ENCODE measurements around the gene ULK2. TPM values are rescaled to one million over a fixed set of nuclear protein-coding genes. Genes with fewer than 3 reads are reported as not detected.

The ULK2 gene
- polyA plus RNA-seq, 1 donor from 2014 or later, result 55.1 TPM

DNA sequence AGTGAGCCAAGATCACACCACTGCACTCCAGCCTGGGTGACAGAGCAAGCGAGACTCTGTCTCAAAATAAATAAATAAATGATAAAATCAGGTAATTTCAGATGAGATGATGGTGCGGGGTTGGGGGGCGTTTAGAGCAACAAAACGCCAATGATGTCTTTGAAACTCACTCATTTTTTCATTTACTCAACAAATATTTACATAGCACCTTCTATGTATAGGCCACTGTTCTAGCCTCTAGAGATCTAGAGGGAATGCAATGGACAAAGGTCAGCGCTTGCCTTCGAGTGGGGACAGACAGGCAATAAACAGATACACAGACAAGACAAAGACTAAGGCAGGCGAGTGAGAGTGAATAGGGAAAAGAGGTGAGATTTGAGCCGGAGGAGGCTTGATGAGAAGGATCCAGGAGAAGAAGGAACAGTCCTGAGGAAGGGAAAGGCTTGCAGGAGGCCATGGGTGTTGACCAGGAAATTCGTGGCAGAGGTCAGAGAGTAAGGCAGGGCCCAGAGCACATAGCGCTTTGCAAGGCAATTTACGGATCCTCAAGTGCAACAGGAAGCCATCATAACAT is 133.7 kb downstream of the ULK2 start:
- TF ChIP-seq SMC3 (conservative IDR thresholded peaks at IDR 0.05; ENCODE audit: poor library complexity) (no peak), POLR2AphosphoS5 (IDR thresholded peaks at IDR 0.05) (no peak), EP300 (conservative IDR thresholded peaks at IDR 0.05; ENCODE audit: poor library complexity, severe bottlenecking) (no peak), EZH2 (IDR thresholded peaks at IDR 0.05; ENCODE audit: borderline replicate concordance, insufficient read depth, low read length, poor library complexity, severe bottlenecking) (no peak), MXI1 (conservative IDR thresholded peaks at IDR 0.05; ENCODE audit: poor library complexity, severe bottlenecking) (no peak), RAD21 (conservative IDR thresholded peaks at IDR 0.05) (no peak), TAF1 (IDR thresholded peaks at IDR 0.05; ENCODE audit: low read depth) (no peak)
- TF ChIP-seq, protein P1, sequence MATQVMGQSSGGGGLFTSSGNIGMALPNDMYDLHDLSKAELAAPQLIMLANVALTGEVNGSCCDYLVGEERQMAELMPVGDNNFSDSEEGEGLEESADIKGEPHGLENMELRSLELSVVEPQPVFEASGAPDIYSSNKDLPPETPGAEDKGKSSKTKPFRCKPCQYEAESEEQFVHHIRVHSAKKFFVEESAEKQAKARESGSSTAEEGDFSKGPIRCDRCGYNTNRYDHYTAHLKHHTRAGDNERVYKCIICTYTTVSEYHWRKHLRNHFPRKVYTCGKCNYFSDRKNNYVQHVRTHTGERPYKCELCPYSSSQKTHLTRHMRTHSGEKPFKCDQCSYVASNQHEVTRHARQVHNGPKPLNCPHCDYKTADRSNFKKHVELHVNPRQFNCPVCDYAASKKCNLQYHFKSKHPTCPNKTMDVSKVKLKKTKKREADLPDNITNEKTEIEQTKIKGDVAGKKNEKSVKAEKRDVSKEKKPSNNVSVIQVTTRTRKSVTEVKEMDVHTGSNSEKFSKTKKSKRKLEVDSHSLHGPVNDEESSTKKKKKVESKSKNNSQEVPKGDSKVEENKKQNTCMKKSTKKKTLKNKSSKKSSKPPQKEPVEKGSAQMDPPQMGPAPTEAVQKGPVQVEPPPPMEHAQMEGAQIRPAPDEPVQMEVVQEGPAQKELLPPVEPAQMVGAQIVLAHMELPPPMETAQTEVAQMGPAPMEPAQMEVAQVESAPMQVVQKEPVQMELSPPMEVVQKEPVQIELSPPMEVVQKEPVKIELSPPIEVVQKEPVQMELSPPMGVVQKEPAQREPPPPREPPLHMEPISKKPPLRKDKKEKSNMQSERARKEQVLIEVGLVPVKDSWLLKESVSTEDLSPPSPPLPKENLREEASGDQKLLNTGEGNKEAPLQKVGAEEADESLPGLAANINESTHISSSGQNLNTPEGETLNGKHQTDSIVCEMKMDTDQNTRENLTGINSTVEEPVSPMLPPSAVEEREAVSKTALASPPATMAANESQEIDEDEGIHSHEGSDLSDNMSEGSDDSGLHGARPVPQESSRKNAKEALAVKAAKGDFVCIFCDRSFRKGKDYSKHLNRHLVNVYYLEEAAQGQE (IDR thresholded peaks at IDR 0.05; ENCODE audit: borderline replicate concordance), result no peak
- TF ChIP-seq, protein P2, sequence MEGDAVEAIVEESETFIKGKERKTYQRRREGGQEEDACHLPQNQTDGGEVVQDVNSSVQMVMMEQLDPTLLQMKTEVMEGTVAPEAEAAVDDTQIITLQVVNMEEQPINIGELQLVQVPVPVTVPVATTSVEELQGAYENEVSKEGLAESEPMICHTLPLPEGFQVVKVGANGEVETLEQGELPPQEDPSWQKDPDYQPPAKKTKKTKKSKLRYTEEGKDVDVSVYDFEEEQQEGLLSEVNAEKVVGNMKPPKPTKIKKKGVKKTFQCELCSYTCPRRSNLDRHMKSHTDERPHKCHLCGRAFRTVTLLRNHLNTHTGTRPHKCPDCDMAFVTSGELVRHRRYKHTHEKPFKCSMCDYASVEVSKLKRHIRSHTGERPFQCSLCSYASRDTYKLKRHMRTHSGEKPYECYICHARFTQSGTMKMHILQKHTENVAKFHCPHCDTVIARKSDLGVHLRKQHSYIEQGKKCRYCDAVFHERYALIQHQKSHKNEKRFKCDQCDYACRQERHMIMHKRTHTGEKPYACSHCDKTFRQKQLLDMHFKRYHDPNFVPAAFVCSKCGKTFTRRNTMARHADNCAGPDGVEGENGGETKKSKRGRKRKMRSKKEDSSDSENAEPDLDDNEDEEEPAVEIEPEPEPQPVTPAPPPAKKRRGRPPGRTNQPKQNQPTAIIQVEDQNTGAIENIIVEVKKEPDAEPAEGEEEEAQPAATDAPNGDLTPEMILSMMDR (IDR thresholded peaks at IDR 0.05; ENCODE audit: poor library complexity, severe bottlenecking), result no peak
- Histone ChIP-seq H3K27ac (ENCODE audit: low read length) (no peak overlapping the region), H4K20me1 (ENCODE audit: insufficient read depth) (no peaks in the 10 kb centered on the region), H3K9me2 (ENCODE audit: insufficient read depth, low read length) (no peaks in the 10 kb centered on the region), H3K4me2 (ENCODE audit: low read length) (no peak overlapping the region), H3K36me3 (ENCODE audit: insufficient read depth, low read length) (no peaks in the 10 kb centered on the region), H3K79me2 (replicated peaks; ENCODE audit: insufficient read depth, low read length) (no peaks in the 10 kb centered on the region), H2AFZ (ENCODE audit: low read depth, low read length) (no peak overlapping the region), H3K4me3 (ENCODE audit: low read length) (no peak overlapping the region), H3K9ac (ENCODE audit: low read length) (no peak overlapping the region), H3K9me3 (ENCODE audit: low read length) (no peaks in the 10 kb centered on the region), H3K27me3 (ENCODE audit: insufficient read depth, low read depth, low read length) (no peaks in the 10 kb centered on the region), H3F3A (ENCODE audit: insufficient read depth, low read length, poor library complexity, severe bottlenecking) (no peaks in the 10 kb centered on the region)

DNA sequence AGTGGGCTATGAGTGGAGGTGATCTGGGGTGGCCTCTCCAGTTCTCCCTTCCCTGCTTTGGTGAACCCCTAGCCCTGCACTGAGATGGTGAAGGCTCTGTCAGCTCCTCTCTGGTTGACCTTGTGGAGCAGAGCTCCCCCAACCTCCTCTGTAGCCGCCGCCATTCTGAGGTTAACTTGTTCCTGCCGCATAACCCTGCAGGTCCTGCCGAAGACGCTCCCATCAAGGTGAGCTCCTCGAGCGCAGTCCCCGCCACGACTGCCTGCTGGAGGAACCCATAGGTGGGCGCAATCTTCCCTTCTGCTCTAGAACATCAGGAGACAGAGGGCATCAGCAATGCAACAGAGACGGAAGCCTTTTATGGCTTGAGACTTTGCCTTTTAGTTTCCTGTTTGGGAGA is 136.1 kb downstream of the ULK2 start:
- no peaks in the 10 kb centered on the region for H4K20me1 ChIP-seq (ENCODE audit: insufficient read depth)
- H3F3A ChIP-seq (ENCODE audit: insufficient read depth, low read length, poor library complexity, severe bottlenecking), result no peaks in the 10 kb centered on the region
- H3K27ac ChIP-seq (ENCODE audit: low read length), result no peak overlapping the region
- no peak for TF ChIP-seq EP300 (conservative IDR thresholded peaks at IDR 0.05; ENCODE audit: poor library complexity, severe bottlenecking)
- TF ChIP-seq EZH2 (IDR thresholded peaks at IDR 0.05; ENCODE audit: borderline replicate concordance, insufficient read depth, low read length, poor library complexity, severe bottlenecking), result no peak
- TF ChIP-seq, protein P2 (IDR thresholded peaks at IDR 0.05; ENCODE audit: poor library complexity, severe bottlenecking), result no peak
- no peak for TF ChIP-seq MXI1 (conservative IDR thresholded peaks at IDR 0.05; ENCODE audit: poor library complexity, severe bottlenecking)
- no peak for TF ChIP-seq TAF1 (IDR thresholded peaks at IDR 0.05; ENCODE audit: low read depth)
- no peak for TF ChIP-seq SMC3 (conservative IDR thresholded peaks at IDR 0.05; ENCODE audit: poor library complexity)
- TF ChIP-seq, protein P1 (IDR thresholded peaks at IDR 0.05; ENCODE audit: borderline replicate concordance), result no peak
- TF ChIP-seq POLR2AphosphoS5 (IDR thresholded peaks at IDR 0.05), result no peak
- no peak for TF ChIP-seq RAD21 (conservative IDR thresholded peaks at IDR 0.05)
- H3K4me2 ChIP-seq (ENCODE audit: low read length), result no peak overlapping the region
- no peak overlapping the region for H3K9ac ChIP-seq (ENCODE audit: low read length)
- H3K79me2 ChIP-seq (replicated peaks; ENCODE audit: insufficient read depth, low read length), result no peaks in the 10 kb centered on the region
- H3K36me3 ChIP-seq (ENCODE audit: insufficient read depth, low read length), result no peaks in the 10 kb centered on the region
- H2AFZ ChIP-seq (ENCODE audit: low read depth, low read length), result no peak overlapping the region
- no peak overlapping the region for H3K4me3 ChIP-seq (ENCODE audit: low read length)
- H3K9me3 ChIP-seq (ENCODE audit: low read length), result no peaks in the 10 kb centered on the region
- H3K9me2 ChIP-seq (ENCODE audit: insufficient read depth, low read length), result no peaks in the 10 kb centered on the region
- no peaks in the 10 kb centered on the region for H3K27me3 ChIP-seq (ENCODE audit: insufficient read depth, low read depth, low read length)

Measured in neural cell (in vitro differentiated cells).